GM23248 (cell line): ENCODE measurements around the gene MCF2L. TPM values are rescaled to one million over a fixed set of nuclear protein-coding genes. Genes with fewer than 3 reads are reported as not detected.

Experiments
- DNase-seq: peaks from one replicate; pipeline ENCODE4 v3.0.0-alpha.2; 2015
- H2AFZ ChIP-seq: fragments of 200-600 bp; sonication (generic); 2 replicates; pipeline ENCODE4 v1.6.1; 2016; ENCODE audit warnings: antibody characterized with exemption
- H3F3A ChIP-seq: fragments of 200-600 bp; sonication (generic); 2 replicates; pipeline ENCODE4 v1.6.1; 2016; ENCODE audit warnings: mild to moderate bottlenecking, antibody characterized with exemption, mixed run types; ENCODE audit not compliant: insufficient read depth
- H3K27ac ChIP-seq: fragments of 200-600 bp; sonication (generic); 2 replicates; pipeline ENCODE4 v1.5.1; 2016; ENCODE audit warnings: mild to moderate bottlenecking
- H3K27me3 ChIP-seq: fragments of 200-600 bp; sonication (generic); replicated peaks from 2 replicates; pipeline ENCODE4 v1.6.1; 2016; ENCODE audit warnings: mild to moderate bottlenecking; ENCODE audit not compliant: insufficient read depth
- H3K36me3 ChIP-seq: fragments of 200-600 bp; sonication (generic); 2 replicates; pipeline ENCODE4 v1.6.1; 2016; ENCODE audit warnings: low read depth, mild to moderate bottlenecking
- H3K4me1 ChIP-seq: fragments of 200-600 bp; sonication (generic); 2 replicates; pipeline ENCODE4 v1.6.1; 2016; ENCODE audit warnings: mild to moderate bottlenecking; ENCODE audit not compliant: insufficient read depth
- H3K4me2 ChIP-seq: fragments of 200-600 bp; sonication (generic); one replicate; pipeline ENCODE4 v1.6.1; 2016; ENCODE audit warnings: mild to moderate bottlenecking; ENCODE audit not compliant: unreplicated experiment
- H3K4me3 ChIP-seq: fragments of 200-600 bp; sonication (generic); 2 replicates; pipeline ENCODE4 v1.5.1; 2016; ENCODE audit warnings: mild to moderate bottlenecking
- H3K79me2 ChIP-seq: fragments of 200-600 bp; sonication (generic); 2 replicates; pipeline ENCODE4 v1.6.1; 2016; ENCODE audit warnings: mild to moderate bottlenecking; ENCODE audit not compliant: insufficient read depth
- H3K9ac ChIP-seq: fragments of 200-600 bp; sonication (generic); 2 replicates; pipeline ENCODE4 v1.6.1; 2016; ENCODE audit warnings: mild to moderate bottlenecking
- H3K9me2 ChIP-seq: fragments of 200-600 bp; sonication (generic); 2 replicates; pipeline ENCODE4 v1.6.1; 2016; ENCODE audit warnings: mixed run types, mild to moderate bottlenecking, moderate library complexity; ENCODE audit not compliant: insufficient read depth
- H3K9me3 ChIP-seq: fragments of 200-600 bp; sonication (generic); one replicate; pipeline ENCODE4 v1.6.1; 2017; ENCODE audit warnings: low read depth
- H4K20me1 ChIP-seq: fragments of 200-600 bp; sonication (generic); 2 replicates; pipeline ENCODE4 v1.6.0; 2016; ENCODE audit not compliant: insufficient read depth
- EZH2 ChIP-seq: fragments of 200-600 bp; sonication (generic); IDR thresholded peaks from 2 replicates; pipeline ENCODE4 v1.6.1; 2018; ENCODE audit warnings: antibody characterized with exemption, mild to moderate bottlenecking; ENCODE audit not compliant: insufficient read depth, poor library complexity, severe bottlenecking
- EZH2phosphoT487 ChIP-seq: fragments of 200-600 bp; sonication (generic); IDR thresholded peaks from 2 replicates; pipeline ENCODE4 v1.6.1; 2018; ENCODE audit warnings: antibody characterized with exemption, moderate library complexity, mild to moderate bottlenecking, low read depth; ENCODE audit not compliant: insufficient read depth
- WGBS, 2 experiments: methylation state at CpG; one replicate each; pipeline ENCODE4 v1.1.6; 2015 to 2017; ENCODE audit warnings: low lambda C conversion rate in 2 of 2, low coverage in 1 of 2; ENCODE audit errors: missing lambda C conversion rate in 2 of 2; 5-methylcytosine and 5-hydroxymethylcytosine counted together
- in situ Hi-C: fragments of 300-500 bp; cut with MboI; formaldehyde crosslinking; loops from 2 replicates; pipeline ENCODE4 v1.15.0; 2020
- polyA plus RNA-seq: library from polyadenylated mRNA; unstranded; fragments of >200 nt; fragmentation: Nextera tagmentation; extraction: Ambion mirVana; gene quantifications from 2 replicates; pipeline ENCODE4 v1.2.1, GENCODE V29; 2016
- total RNA-seq: library from RNA; depleted of rRNA; stranded (reverse); fragments of >200 nt; shearing (Covaris generic); gene quantifications from 2 replicates; pipeline ENCODE4 v1.2.3, GENCODE V29; 2014

Gene MCF2L
- total and polyA plus RNA-seq, 2 experiments from 2014 or later = not detected

GRCh38 chr13:113080361-113080831 lies 111.4 kb downstream of the MCF2L start:
- Histone ChIP-seq H3K4me3 (no peak overlapping the region), H3K36me3 (no peaks in the 10 kb centered on the region), H2AFZ (no peak overlapping the region), H3K27me3 (peaks cover 6% of the 10 kb centered on the region; the same call in 1 of the 2 replicates), H3K4me2 (no peak overlapping the region), H3K9me3 (no peaks in the 10 kb centered on the region), H4K20me1 (no peaks in the 10 kb centered on the region), H3K9me2 (no peaks in the 10 kb centered on the region), H3K9ac (no peak overlapping the region), H3K4me1 (no peaks in the 10 kb centered on the region), H3F3A (no peaks in the 10 kb centered on the region), H3K27ac (no peak overlapping the region), H3K79me2 (no peaks in the 10 kb centered on the region)
- TF ChIP-seq EZH2phosphoT487 (no peak), EZH2 (no peak)
- 48% methylated on average over 17 to 18 of the region's 18 CpGs for WGBS, 2 experiments
- DNase-seq = no peak
- in situ Hi-C loops = no loop called here

DNA sequence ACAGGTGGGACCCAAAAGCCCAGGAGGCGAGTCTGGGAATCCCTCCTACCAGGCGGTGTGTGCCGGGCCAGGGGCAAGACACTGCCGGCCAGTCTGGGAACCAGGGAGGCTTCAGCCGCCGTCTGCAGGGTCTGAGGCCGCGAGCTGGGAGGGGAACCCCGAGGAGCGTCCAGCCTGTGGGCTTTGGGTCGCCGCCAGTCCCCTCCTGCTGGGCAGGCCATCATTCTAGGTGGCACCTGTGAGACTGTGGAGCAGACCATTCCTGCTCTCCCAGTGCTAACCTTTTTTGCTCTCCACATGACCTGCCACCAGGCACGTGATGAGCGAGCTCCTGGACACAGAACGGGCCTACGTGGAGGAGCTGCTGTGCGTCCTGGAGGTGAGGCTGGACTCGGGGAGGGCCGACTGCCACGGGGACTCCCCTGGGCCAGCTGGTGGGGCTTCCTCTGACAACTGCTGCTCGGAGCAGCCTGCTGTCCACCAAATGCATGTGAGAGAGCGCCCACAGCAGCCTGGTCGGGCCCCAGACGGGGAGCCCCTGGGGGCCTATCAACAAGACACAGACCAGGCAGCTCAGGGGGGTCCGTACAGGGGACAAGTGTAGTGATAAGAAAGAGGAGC lies 112.0 kb downstream of the MCF2L start:
- Histone ChIP-seq H3K27me3 (peaks cover 6% of the 10 kb centered on the region; the same call in 1 of the 2 replicates), H3F3A (no peaks in the 10 kb centered on the region), H3K36me3 (no peaks in the 10 kb centered on the region), H3K9me3 (no peaks in the 10 kb centered on the region), H3K79me2 (no peaks in the 10 kb centered on the region), H3K4me3 (no peak overlapping the region), H3K9me2 (no peaks in the 10 kb centered on the region), H3K4me2 (no peak overlapping the region), H4K20me1 (no peaks in the 10 kb centered on the region), H3K4me1 (no peaks in the 10 kb centered on the region), H2AFZ (no peak overlapping the region), H3K9ac (no peak overlapping the region), H3K27ac (no peak overlapping the region)
- no peak for DNase-seq
- 62 to 66% methylated on average over 23 to 25 of the region's 25 CpGs for WGBS, 2 experiments
- in situ Hi-C loops = no loop called here
- TF ChIP-seq EZH2 (no peak), EZH2phosphoT487 (no peak)

DNA sequence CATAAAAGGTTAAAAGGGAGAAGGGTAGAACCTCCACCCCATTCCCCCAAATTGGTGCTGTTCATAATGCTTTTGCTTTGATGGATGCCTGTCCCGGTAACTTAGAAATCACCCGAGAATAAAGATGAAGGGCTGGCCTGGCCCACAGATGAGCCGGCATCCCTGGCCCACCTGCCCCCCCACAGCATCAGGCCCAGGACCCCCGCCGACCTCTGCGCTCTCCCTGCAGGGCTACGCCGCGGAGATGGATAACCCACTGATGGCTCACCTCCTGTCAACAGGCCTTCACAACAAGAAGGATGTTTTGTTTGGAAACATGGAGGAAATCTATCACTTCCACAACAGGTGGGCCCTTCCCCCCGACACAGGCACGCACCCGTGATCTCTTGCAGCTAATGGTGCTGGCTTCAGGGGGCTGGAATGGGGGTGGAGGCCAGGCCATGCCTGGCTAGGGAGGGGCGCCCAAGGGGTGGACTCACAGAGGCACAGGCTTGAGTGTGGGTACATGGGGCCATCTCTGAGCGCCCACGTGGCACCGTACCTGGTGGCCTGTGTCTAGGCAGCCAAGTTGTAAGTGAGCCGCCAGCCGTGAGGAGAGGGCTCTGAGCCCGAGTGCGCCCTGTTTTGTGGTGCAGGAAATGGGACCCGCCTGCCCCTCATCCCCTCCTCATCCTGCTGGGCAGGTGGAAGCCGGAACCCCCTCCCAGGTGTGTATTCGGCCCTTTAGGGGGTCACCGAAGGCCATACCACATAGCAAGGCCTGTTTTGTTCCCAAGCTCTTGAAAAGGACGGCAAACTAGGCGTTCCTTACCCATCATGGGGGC lies 113.4 kb downstream of the MCF2L start:
- H4K20me1 ChIP-seq = no peaks in the 10 kb centered on the region
- no peaks in the 10 kb centered on the region for H3F3A ChIP-seq
- H2AFZ ChIP-seq = no peak overlapping the region
- 65 to 66% methylated on average over 22 to 24 of the region's 26 CpGs for WGBS, 2 experiments
- H3K9ac ChIP-seq = no peak overlapping the region
- no peak for TF ChIP-seq EZH2
- no peak for TF ChIP-seq EZH2phosphoT487
- peaks cover 6% of the 10 kb centered on the region; the same call in 1 of the 2 replicates for H3K27me3 ChIP-seq
- H3K27ac ChIP-seq = no peak overlapping the region
- no peaks in the 10 kb centered on the region for H3K79me2 ChIP-seq
- no peaks in the 10 kb centered on the region for H3K9me3 ChIP-seq
- H3K4me2 ChIP-seq = no peak overlapping the region
- H3K4me1 ChIP-seq = no peaks in the 10 kb centered on the region
- no peak overlapping the region for H3K4me3 ChIP-seq
- no peak for DNase-seq
- no peaks in the 10 kb centered on the region for H3K9me2 ChIP-seq
- H3K36me3 ChIP-seq = no peaks in the 10 kb centered on the region
- in situ Hi-C loops = no loop called here

DNA sequence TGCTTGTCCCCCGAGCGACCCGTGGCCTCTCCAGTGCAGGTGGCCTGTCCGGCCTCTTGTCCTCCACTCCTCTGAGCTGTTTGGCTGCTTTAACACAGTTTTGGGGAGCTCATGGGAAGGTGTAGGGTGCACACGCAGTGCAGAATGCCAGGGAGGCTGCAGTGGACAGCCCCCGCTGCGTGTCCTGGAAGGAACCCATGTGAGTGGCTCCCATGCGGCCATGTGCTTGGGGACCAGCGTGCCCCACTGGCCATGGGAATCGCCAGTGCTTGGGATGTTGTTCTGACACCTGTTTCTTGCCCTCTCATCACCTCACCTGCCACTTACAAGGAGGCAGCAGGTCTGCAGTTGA lies 114.0 kb downstream of the MCF2L start:
- no peaks in the 10 kb centered on the region for H3K79me2 ChIP-seq
- no peaks in the 10 kb centered on the region for H3K9me2 ChIP-seq
- H4K20me1 ChIP-seq = no peaks in the 10 kb centered on the region
- 76 to 80% methylated on average over 10 of the region's 10 CpGs for WGBS, 2 experiments
- no peak overlapping the region for H3K4me2 ChIP-seq
- H3K4me1 ChIP-seq = no peaks in the 10 kb centered on the region
- in situ Hi-C loops = no loop called here
- no peaks in the 10 kb centered on the region for H3F3A ChIP-seq
- peaks cover 6% of the 10 kb centered on the region; the same call in 1 of the 2 replicates for H3K27me3 ChIP-seq
- no peak overlapping the region for H2AFZ ChIP-seq
- TF ChIP-seq EZH2phosphoT487 = no peak
- TF ChIP-seq EZH2 = no peak
- no peak overlapping the region for H3K4me3 ChIP-seq
- no peak for DNase-seq
- H3K27ac ChIP-seq = no peak overlapping the region
- H3K9me3 ChIP-seq = no peaks in the 10 kb centered on the region
- no peak overlapping the region for H3K9ac ChIP-seq
- no peaks in the 10 kb centered on the region for H3K36me3 ChIP-seq
